HUES48 (cell line): ENCODE results near the gene HEBP2.

Source experiments
- H3K27ac ChIP-seq: one replicate; pipeline ENCODE4 v1.7.0; 2013; ENCODE audit warnings: low read depth, low read length, inconsistent platforms
- H3K27me3 ChIP-seq: 2 replicates; pipeline ENCODE4 v1.6.1; 2013; ENCODE audit warnings: mild to moderate bottlenecking, low read length; ENCODE audit not compliant: control insufficient read depth, insufficient read depth
- H3K36me3 ChIP-seq: 2 replicates; pipeline ENCODE4 v1.6.1; 2013; ENCODE audit warnings: low read length; ENCODE audit not compliant: control insufficient read depth, insufficient read depth
- H3K4me1 ChIP-seq: 2 replicates; pipeline ENCODE4 v1.6.1; 2013; ENCODE audit warnings: mild to moderate bottlenecking, low read length; ENCODE audit not compliant: control insufficient read depth, insufficient read depth
- H3K4me3 ChIP-seq: 2 replicates; pipeline ENCODE4 v1.5.1; 2013; ENCODE audit warnings: mild to moderate bottlenecking, low read depth, low read length
- H3K9ac ChIP-seq: 2 replicates; pipeline ENCODE4 v1.6.1; 2013; ENCODE audit warnings: mild to moderate bottlenecking, low read depth, low read length, moderate library complexity
- H3K9me3 ChIP-seq: 2 replicates; pipeline ENCODE4 v1.6.1; 2013; ENCODE audit warnings: low read length; ENCODE audit not compliant: control insufficient read depth, insufficient read depth

HEBP2 gene

GRCh38 chr6:138427701-138428100 is 23.7 kb downstream of the HEBP2 start:
- peaks cover 19% of the 10 kb centered on the region for H3K36me3 ChIP-seq
- no peaks in the 10 kb centered on the region for H3K9me3 ChIP-seq
- no peak overlapping the region for H3K9ac ChIP-seq
- H3K27me3 ChIP-seq = no peaks in the 10 kb centered on the region
- H3K4me1 ChIP-seq = no peaks in the 10 kb centered on the region
- H3K27ac ChIP-seq = no peak overlapping the region
- H3K4me3 ChIP-seq = no peak overlapping the region

DNA sequence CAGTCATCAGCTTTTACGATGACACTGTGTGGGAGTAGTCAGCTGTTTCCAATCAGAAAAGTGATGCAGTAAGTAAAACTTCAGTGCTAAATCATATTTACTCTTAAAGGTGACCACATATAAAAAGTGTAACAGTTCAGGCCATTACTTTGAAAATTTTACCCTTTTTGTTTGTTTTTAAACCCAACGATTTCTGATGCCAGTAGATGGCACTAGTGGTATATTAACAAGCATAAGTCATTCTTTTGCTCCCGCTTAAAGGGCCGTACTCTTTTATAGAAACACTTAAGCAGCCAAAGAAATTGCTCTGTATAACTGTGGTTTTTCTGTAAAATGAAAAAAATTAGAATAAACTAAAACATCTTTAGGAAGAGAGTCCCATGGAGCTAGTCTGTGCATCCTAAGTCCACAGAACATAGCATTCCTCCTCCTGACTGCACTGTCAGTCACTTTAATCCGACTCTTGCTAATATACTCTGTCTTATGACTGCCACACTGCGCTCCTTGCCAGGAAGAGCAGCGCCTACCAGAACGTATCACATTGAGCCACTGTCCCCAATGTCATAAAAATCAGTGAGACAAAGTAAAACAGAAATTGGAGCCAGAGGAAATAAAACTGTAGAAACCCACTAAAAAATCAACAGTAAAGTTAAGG is 25.0 kb downstream of the HEBP2 start:
- Histone ChIP-seq H3K36me3 (peaks cover 22% of the 10 kb centered on the region), H3K9me3 (no peaks in the 10 kb centered on the region), H3K4me3 (no peak overlapping the region), H3K9ac (no peak overlapping the region), H3K27ac (no peak overlapping the region), H3K27me3 (no peaks in the 10 kb centered on the region), H3K4me1 (no peaks in the 10 kb centered on the region)

DNA sequence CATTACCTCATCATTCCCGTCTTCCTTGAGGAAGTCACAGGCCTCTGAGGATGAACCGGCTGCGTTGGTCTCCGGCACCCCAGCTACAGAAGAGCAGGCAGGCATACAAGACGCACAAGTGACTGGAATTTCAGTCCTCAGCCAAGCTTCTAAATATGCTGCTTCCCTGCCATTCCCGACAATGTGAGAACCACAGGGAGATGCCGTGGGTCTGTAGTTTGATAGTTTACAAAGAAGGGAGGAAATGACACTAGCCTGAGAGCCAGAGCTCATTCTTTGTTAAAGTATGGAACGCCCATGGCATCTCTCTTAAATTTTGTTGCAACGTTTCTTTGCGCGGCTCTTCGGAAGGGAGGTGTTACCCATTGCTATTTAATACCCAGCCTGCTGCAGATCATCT is 25.7 kb downstream of the HEBP2 start:
- H3K9me3 ChIP-seq = no peaks in the 10 kb centered on the region
- no peak overlapping the region for H3K4me3 ChIP-seq
- no peaks in the 10 kb centered on the region for H3K27me3 ChIP-seq
- H3K36me3 ChIP-seq = peaks cover 19% of the 10 kb centered on the region
- H3K4me1 ChIP-seq = no peaks in the 10 kb centered on the region
- no peak overlapping the region for H3K27ac ChIP-seq
- H3K9ac ChIP-seq = no peak overlapping the region

GRCh38 chr6:138430361-138431145 is 26.5 kb downstream of the HEBP2 start:
- no peak overlapping the region for H3K9ac ChIP-seq
- H3K9me3 ChIP-seq = no peaks in the 10 kb centered on the region
- no peaks in the 10 kb centered on the region for H3K27me3 ChIP-seq

DNA sequence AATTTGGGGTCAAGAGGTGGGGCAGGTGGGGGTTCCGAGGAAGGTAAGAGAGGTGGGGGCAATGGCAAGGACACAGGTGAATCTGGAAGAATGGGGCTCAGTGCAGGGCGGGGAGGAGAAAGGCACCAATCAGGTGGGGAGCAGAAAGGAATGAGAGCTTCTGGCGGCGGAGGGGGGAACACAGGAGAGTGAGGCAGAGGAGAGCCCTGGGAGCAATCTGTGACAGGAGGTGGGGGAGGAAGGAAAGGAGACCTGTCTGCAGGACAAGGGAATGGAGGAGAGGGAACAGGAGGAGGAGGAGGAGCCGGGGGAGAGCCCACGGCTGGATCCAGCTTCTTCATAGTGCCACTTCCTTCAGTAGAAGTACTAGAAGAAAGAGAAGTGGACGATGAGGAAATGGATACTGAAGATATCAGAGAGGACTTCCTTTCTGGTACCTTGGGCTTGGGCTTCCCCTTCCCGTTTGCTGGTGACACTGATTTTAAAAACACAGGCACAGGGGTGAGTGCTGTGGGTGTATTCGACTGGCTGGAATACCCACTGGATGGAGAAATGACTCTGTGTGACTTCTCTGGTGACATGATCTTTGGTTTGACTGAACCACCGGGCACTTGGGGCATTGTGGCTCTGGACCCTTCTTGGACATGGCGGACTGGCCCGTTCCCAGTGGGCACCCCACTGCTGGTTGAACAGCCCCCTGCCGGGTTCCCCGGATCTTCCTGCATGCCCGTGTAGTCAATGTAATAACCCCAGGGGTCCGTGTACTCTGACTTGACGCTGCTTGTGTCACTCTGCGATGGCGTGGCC is 27.4 kb downstream of the HEBP2 start:
- H3K4me1 ChIP-seq = no peaks in the 10 kb centered on the region
- H3K9ac ChIP-seq = no peak overlapping the region
- H3K9me3 ChIP-seq = no peaks in the 10 kb centered on the region
- H3K27ac ChIP-seq = no peak overlapping the region
- peaks cover 17% of the 10 kb centered on the region for H3K36me3 ChIP-seq
- H3K27me3 ChIP-seq = no peaks in the 10 kb centered on the region
- no peak overlapping the region for H3K4me3 ChIP-seq

More at GRCh38 chr6:138430361-138431145, 26.5 kb downstream of the HEBP2 start:
- Histone ChIP-seq H3K4me1 (no peaks in the 10 kb centered on the region), H3K4me3 (no peak overlapping the region), H3K27ac (no peak overlapping the region), H3K36me3 (peaks cover 19% of the 10 kb centered on the region)

DNA sequence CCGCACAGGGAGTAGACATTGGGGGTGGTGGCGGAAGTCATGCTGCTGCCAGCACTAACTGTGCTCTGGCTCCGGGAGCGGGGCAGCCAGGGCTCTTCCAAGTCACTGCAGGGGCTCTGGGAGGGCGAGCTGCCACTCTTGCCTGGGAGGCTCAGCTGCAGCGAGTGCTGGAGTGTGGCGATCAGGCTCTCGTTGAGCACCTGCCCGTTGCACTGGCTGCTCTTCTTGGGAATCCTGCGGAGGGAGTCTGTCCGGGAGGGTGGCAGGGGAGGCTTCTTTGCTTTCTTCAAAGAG is 28.0 kb downstream of the HEBP2 start:
- Histone ChIP-seq H3K4me3 (no peak overlapping the region), H3K27ac (no peak overlapping the region), H3K36me3 (peaks cover 15% of the 10 kb centered on the region), H3K9ac (no peak overlapping the region), H3K27me3 (no peaks in the 10 kb centered on the region), H3K4me1 (no peaks in the 10 kb centered on the region), H3K9me3 (no peaks in the 10 kb centered on the region)

DNA sequence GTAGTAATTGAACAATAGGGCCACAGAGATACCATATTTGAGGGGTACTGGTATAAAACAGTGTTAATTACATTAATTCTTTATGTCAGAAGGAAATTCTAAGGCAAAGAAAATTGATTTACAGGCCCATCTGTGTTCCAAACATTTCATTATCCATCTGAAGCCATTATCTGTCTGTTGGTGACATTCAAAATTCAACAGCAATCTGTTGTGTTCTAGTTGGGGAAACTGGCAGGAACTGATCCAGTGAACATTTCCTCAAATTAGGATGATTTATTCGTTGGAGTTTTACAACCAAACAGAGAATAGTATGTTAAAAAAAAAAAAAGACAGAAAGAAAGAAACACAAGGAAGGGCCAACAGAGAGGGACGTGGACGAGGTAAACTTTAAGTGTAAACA is 30.1 kb downstream of the HEBP2 start:
- H3K4me1 ChIP-seq = no peaks in the 10 kb centered on the region
- no peak overlapping the region for H3K27ac ChIP-seq
- H3K4me3 ChIP-seq = no peak overlapping the region
- no peaks in the 10 kb centered on the region for H3K27me3 ChIP-seq
- no peaks in the 10 kb centered on the region for H3K9me3 ChIP-seq
- no peak overlapping the region for H3K9ac ChIP-seq
- peaks cover 15% of the 10 kb centered on the region for H3K36me3 ChIP-seq

DNA sequence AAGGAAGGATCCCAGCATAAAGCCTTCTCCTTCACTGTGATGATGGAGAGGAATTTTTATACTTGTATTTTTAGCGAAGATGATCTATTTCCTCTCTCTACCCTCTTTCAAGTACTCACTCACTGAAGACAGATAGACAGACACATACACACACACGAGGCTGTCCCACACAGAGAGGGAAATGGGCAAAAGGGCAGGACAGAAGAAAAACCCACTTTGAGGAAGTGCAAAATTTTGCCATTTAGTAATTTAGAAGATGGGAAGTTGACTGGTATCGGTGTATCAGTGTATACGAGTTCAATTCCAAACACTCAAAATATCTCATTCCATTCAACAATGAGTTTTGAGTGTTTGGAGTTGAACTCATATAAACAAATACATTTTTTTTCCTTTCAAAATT is 30.9 kb downstream of the HEBP2 start:
- Histone ChIP-seq H3K9ac (no peak overlapping the region), H3K4me1 (no peaks in the 10 kb centered on the region), H3K4me3 (no peak overlapping the region), H3K9me3 (no peaks in the 10 kb centered on the region), H3K36me3 (peaks cover 15% of the 10 kb centered on the region), H3K27me3 (no peaks in the 10 kb centered on the region), H3K27ac (no peak overlapping the region)

GRCh38 chr6:138439546-138439945 is 35.5 kb downstream of the HEBP2 start:
- no peak overlapping the region for H3K27ac ChIP-seq
- H3K9ac ChIP-seq = no peak overlapping the region
- H3K9me3 ChIP-seq = no peaks in the 10 kb centered on the region

GRCh38 chr6:138440296-138440695 is 36.3 kb downstream of the HEBP2 start:
- Histone ChIP-seq H3K4me3 (no peak overlapping the region), H3K4me1 (no peaks in the 10 kb centered on the region), H3K9me3 (no peaks in the 10 kb centered on the region), H3K9ac (no peak overlapping the region), H3K36me3 (peaks cover 19% of the 10 kb centered on the region; the same call in 1 of the 2 replicates), H3K27me3 (no peaks in the 10 kb centered on the region), H3K27ac (no peak overlapping the region)

More at GRCh38 chr6:138439546-138439945, 35.5 kb downstream of the HEBP2 start:
- Histone ChIP-seq H3K27me3 (no peaks in the 10 kb centered on the region), H3K4me1 (no peaks in the 10 kb centered on the region), H3K4me3 (no peak overlapping the region), H3K36me3 (peaks cover 19% of the 10 kb centered on the region)
